Gastroesophageal sphincter (tissue), 3 donors: ENCODE measurements around the gene ANKFY1.

ENCODE experiments used
- CTCF ChIP-seq, 4 experiments: fragments of 200-600 bp in 2 of 4; fragments of 450-650 bp in 2 of 4; sonication (generic) in 1 of 4; IDR thresholded peaks; one replicate each; pipeline ENCODE4 v1.5.1; 2017 to 2019; ENCODE audit warnings: antibody characterized with exemption in 4 of 4, mild to moderate bottlenecking in 2 of 4, moderate library complexity in 2 of 4
- EP300 ChIP-seq: sonication (generic); formaldehyde crosslinking; IDR thresholded peaks from one replicate; pipeline ENCODE4 v1.6.1; 2017; ENCODE audit warnings: antibody characterized with exemption, mild to moderate bottlenecking
- POLR2A ChIP-seq, 2 donors: fragments of 450-650 bp; IDR thresholded peaks; one replicate each; pipeline ENCODE4 v1.6.1; 2017; ENCODE audit warnings: antibody characterized with exemption in 2 of 2, mild to moderate bottlenecking in 2 of 2, moderate library complexity in 1 of 2
- POLR2AphosphoS5 ChIP-seq: sonication (generic); formaldehyde crosslinking; IDR thresholded peaks from one replicate; pipeline ENCODE4 v1.6.1; 2017; ENCODE audit warnings: antibody characterized with exemption

- no peak for TF ChIP-seq POLR2A (IDR thresholded peaks at IDR 0.05)
- TF ChIP-seq EP300: no peak
- no peak for TF ChIP-seq CTCF (IDR thresholded peaks at IDR 0.05)
- TF ChIP-seq POLR2AphosphoS5: no peak
Measured at GRCh38 chr17:4124999-4125398, 138.8 kb downstream of the ANKFY1 start.
